HCT116 (cell line): ENCODE measurements around the gene MMP23B. TPM values are rescaled to one million over a fixed set of nuclear protein-coding genes. Genes with fewer than 3 reads are reported as not detected.

Source experiments
- ATAC-seq: fragments of 200-7000 bp; cut with Tn5 transposase; 2 replicates; pipeline ENCODE4 v1.9.1; 2020; ENCODE audit warnings: mild to moderate bottlenecking, moderate library complexity
- BruUV-seq: library from RNA; stranded (reverse); fragments of 400-500 nt; replicated peaks from 2 replicates; lab custom pipeline; 2021; lab: Mats Ljungman, UMichigan
- CTCF ChIA-PET: fragments of 300-600 bp; sonication (Branson Sonifier 250); formaldehyde crosslinking; loops from one replicate; lab custom pipeline; 2021; ENCODE audit warnings: antibody characterized with exemption; lab: Charles Lee
- POLR2A ChIA-PET: fragments of 300-600, 350-600 bp; sonication (Branson Sonifier 250); formaldehyde crosslinking; loops from one replicate; lab custom pipeline; 2021; ENCODE audit warnings: antibody characterized with exemption; lab: Charles Lee
- RAD21 ChIA-PET, 2 experiments: fragments of 300-600 bp; sonication (Branson Sonifier 250); formaldehyde crosslinking; loops; one replicate each; lab custom pipeline; 2023; ENCODE audit warnings: low total read pairs in 2 of 2; ENCODE audit not compliant: uncharacterized antibody in 2 of 2, unreplicated experiment in 2 of 2, low non-redundant PET in 1 of 2; lab: Charles Lee
- DNase-seq: peaks from one replicate; pipeline ENCODE4 v3.0.0-alpha.2; 2010; ENCODE audit warnings: low read depth, low spot score
- H2AFZ ChIP-seq: fragments of 200-600 bp; shearing (Covaris generic), sonication (generic); 2 replicates; pipeline ENCODE4 v1.6.1; 2017; ENCODE audit warnings: low read depth, mixed run types, mixed read lengths, antibody characterized with exemption, low read length; ENCODE audit not compliant: poor library complexity, severe bottlenecking
- H3K27ac ChIP-seq: 2 replicates; pipeline ENCODE4 v1.5.1; 2012; ENCODE audit warnings: low read depth, low read length
- H3K27me3 ChIP-seq: fragments of 200-600 bp; sonication (generic); 2 replicates; pipeline ENCODE4 v1.6.1; 2016; ENCODE audit warnings: mixed run types, low read length, mixed read lengths; ENCODE audit not compliant: insufficient read depth
- H3K36me3 ChIP-seq, 2 experiments: fragments of 200-500 bp in 1 of 2; fragments of 200-600 bp in 1 of 2; sonication (Bioruptor generic) in 1 of 2; sonication (generic) in 1 of 2; 2 replicates each; pipeline versions ENCODE4 v1.5.1 to v1.6.1; 2014 to 2016; ENCODE audit warnings: low read length in 2 of 2, inconsistent platforms in 1 of 2, mixed read lengths in 1 of 2, mixed run types in 1 of 2; ENCODE audit not compliant: insufficient read depth in 2 of 2, control insufficient read depth in 1 of 2
- H3K4me1 ChIP-seq, 2 experiments: fragments of 200-600 bp in 1 of 2; sonication (generic) in 1 of 2; 2 replicates each; pipeline versions ENCODE4 v1.5.1 to v1.6.1; 2012 to 2017; ENCODE audit warnings: low read length in 2 of 2, inconsistent platforms in 1 of 2, mild to moderate bottlenecking in 1 of 2, mixed read lengths in 1 of 2, mixed run types in 1 of 2, moderate library complexity in 1 of 2; ENCODE audit not compliant: insufficient read depth in 2 of 2, control insufficient read depth in 1 of 2
- H3K4me2 ChIP-seq: fragments of 200-600 bp; sonication (generic); 2 replicates; pipeline ENCODE4 v1.6.1; 2017; ENCODE audit warnings: mixed run types, low read length, mixed read lengths
- H3K4me3 ChIP-seq, 2 experiments: fragments of 200-600 bp in 1 of 2; sonication (generic) in 1 of 2; replicated peaks in 1 of 2; 2 replicates each; pipeline ENCODE4 v1.5.1; 2011 to 2016; ENCODE audit warnings: low read length in 2 of 2, control low read depth in 1 of 2, low read depth in 1 of 2, mild to moderate bottlenecking in 1 of 2, mixed read lengths in 1 of 2, mixed run types in 1 of 2
- H3K79me2 ChIP-seq: fragments of 200-600 bp; sonication (generic); 2 replicates; pipeline ENCODE4 v1.6.1; 2017; ENCODE audit warnings: mild to moderate bottlenecking, mixed run types, low read length, moderate library complexity, mixed read lengths; ENCODE audit not compliant: insufficient read depth
- H3K9ac ChIP-seq: fragments of 200-600 bp; sonication (generic); 2 replicates; pipeline ENCODE4 v1.6.1; 2016; ENCODE audit warnings: low read length, mixed read lengths
- H3K9me2 ChIP-seq: fragments of 200-600 bp; sonication (generic), shearing (Covaris generic); 2 replicates; pipeline ENCODE4 v1.6.1; 2017; ENCODE audit warnings: mixed run types, mild to moderate bottlenecking, moderate library complexity; ENCODE audit not compliant: insufficient read depth
- H3K9me3 ChIP-seq, 2 experiments: fragments of 200-500 bp in 1 of 2; fragments of 200-600 bp in 1 of 2; sonication (Bioruptor generic) in 1 of 2; sonication (generic) in 1 of 2; 2 replicates each; pipeline ENCODE4 v1.6.1; 2014 to 2017; ENCODE audit warnings: low read length in 2 of 2, mixed read lengths in 2 of 2, inconsistent platforms in 1 of 2, low read depth in 1 of 2, mild to moderate bottlenecking in 1 of 2, mixed run types in 1 of 2, moderate library complexity in 1 of 2; ENCODE audit not compliant: control insufficient read depth in 1 of 2, insufficient read depth in 1 of 2
- H4K20me1 ChIP-seq: fragments of 200-600 bp; sonication (generic), shearing (Covaris generic); 2 replicates; pipeline ENCODE4 v1.6.1; 2017; ENCODE audit warnings: mixed run types, mild to moderate bottlenecking, moderate library complexity; ENCODE audit not compliant: insufficient read depth
- EGR1 ChIP-seq: IDR thresholded peaks from 2 replicates; pipeline ENCODE4 v1.6.1; 2012; ENCODE audit warnings: low read depth
- EZH2phosphoT487 ChIP-seq: fragments of 200-600 bp; IDR thresholded peaks from 2 replicates; pipeline ENCODE4 v1.6.1; 2018; ENCODE audit warnings: antibody characterized with exemption, borderline replicate concordance
- JUND ChIP-seq: IDR thresholded peaks from 2 replicates; pipeline ENCODE4 v1.6.1; 2012
- RAD21 ChIP-seq: IDR thresholded peaks from 2 replicates; pipeline ENCODE4 v1.6.1; 2012; ENCODE audit warnings: low read depth, mild to moderate bottlenecking
- SP1 ChIP-seq: IDR thresholded peaks from 2 replicates; pipeline ENCODE4 v1.6.1; 2012; ENCODE audit warnings: low read depth
- SRF ChIP-seq: IDR thresholded peaks from 2 replicates; pipeline ENCODE4 v1.6.1; 2012; ENCODE audit warnings: low read depth
- TCF7L2 ChIP-seq: IDR thresholded peaks from 2 replicates; pipeline ENCODE4 v1.7.0; 2011; ENCODE audit warnings: borderline replicate concordance, inconsistent platforms; ENCODE audit not compliant: insufficient read depth, insufficient read length; ENCODE audit errors: extremely low read depth
- YY1 ChIP-seq: IDR thresholded peaks from 2 replicates; pipeline ENCODE4 v1.6.1; 2011; ENCODE audit warnings: low read length, low read depth, moderate library complexity, mild to moderate bottlenecking; ENCODE audit not compliant: insufficient replicate concordance; ENCODE audit errors: extremely low read depth
- ZFX ChIP-seq: fragments of 450-650 bp; IDR thresholded peaks from 2 replicates; pipeline ENCODE4 v1.6.1; 2017
- intact Hi-C: fragments of 100-400 bp; cut with micrococcal nuclease; formaldehyde crosslinking; loops from 2 replicates; pipeline ENCODE4 v1.10.0; 2022
- total RNA-seq: library from RNA; stranded (reverse); gene quantifications from one replicate; pipeline ENCODE4 v1.2.1, GENCODE V29; 2021; ENCODE audit not compliant: unreplicated experiment
- TF ChIP-seq, protein P1 (sequence below): IDR thresholded peaks from 2 replicates; pipeline ENCODE4 v1.6.1; 2012
- TF ChIP-seq, protein P2 (sequence below): IDR thresholded peaks from 2 replicates; pipeline ENCODE4 v1.6.1; 2012; ENCODE audit warnings: low read depth

Gene MMP23B
- total RNA-seq, 1 experiment from 2014 or later = 8.7 TPM

DNA sequence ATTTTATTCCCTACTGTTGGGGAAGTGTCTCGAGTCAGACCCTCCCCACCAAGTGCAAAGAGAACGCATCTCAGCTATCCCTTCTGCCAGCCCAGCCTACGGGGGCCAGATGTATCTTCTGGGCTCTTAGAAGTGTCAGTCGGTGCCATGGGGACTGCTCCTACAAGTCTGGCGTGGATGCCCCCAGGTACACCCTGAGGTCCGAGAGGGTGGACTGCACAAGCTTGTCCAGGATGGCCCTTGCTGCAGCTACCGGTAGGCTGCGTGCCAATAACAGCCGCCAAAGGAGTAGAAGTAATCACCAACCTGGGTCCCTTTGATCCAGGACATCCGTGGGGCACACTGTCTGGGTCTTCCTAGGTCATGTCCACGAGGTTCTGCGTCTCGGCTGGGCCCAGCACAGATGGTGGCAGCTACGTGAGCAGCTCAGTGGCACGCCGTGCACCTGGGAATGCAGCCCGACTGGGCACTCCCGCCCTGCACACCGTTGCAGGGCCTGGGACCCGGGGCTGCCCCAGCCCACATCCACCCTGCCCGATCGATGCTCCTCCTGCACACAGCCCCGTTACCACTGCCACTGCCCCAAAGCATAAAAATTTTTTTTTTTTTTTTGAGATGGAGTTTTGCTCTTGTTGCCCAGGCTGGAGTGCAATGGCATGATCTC, 48.5 kb upstream of the MMP23B start:
- ChIA-PET RAD21 (no interaction called here), POLR2A (no interaction called here), CTCF (no interaction called here)
- Histone ChIP-seq H3K36me3 (no peaks in the 10 kb centered on the region), H3K4me2 (no peak overlapping the region), H3K4me1 (no peaks in the 10 kb centered on the region), H3K4me3 (no peak overlapping the region), H3K9me2 (no peaks in the 10 kb centered on the region), H3K9ac (no peak overlapping the region), H3K27me3 (no peaks in the 10 kb centered on the region), H4K20me1 (no peaks in the 10 kb centered on the region), H2AFZ (no peak overlapping the region), H3K27ac (no peak overlapping the region), H3K79me2 (no peaks in the 10 kb centered on the region), H3K9me3 (no peaks in the 10 kb centered on the region)
- ATAC-seq (no peak), DNase-seq (no peak)
- no peak for TF ChIP-seq JUND
- no peak for TF ChIP-seq TCF7L2
- no peak for TF ChIP-seq YY1
- TF ChIP-seq EGR1 = no peak
- TF ChIP-seq RAD21 = no peak
- TF ChIP-seq, protein P1, sequence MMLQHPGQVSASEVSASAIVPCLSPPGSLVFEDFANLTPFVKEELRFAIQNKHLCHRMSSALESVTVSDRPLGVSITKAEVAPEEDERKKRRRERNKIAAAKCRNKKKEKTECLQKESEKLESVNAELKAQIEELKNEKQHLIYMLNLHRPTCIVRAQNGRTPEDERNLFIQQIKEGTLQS = no peak
- TF ChIP-seq ZFX = no peak
- no peak for TF ChIP-seq SRF
- TF ChIP-seq, protein P2, sequence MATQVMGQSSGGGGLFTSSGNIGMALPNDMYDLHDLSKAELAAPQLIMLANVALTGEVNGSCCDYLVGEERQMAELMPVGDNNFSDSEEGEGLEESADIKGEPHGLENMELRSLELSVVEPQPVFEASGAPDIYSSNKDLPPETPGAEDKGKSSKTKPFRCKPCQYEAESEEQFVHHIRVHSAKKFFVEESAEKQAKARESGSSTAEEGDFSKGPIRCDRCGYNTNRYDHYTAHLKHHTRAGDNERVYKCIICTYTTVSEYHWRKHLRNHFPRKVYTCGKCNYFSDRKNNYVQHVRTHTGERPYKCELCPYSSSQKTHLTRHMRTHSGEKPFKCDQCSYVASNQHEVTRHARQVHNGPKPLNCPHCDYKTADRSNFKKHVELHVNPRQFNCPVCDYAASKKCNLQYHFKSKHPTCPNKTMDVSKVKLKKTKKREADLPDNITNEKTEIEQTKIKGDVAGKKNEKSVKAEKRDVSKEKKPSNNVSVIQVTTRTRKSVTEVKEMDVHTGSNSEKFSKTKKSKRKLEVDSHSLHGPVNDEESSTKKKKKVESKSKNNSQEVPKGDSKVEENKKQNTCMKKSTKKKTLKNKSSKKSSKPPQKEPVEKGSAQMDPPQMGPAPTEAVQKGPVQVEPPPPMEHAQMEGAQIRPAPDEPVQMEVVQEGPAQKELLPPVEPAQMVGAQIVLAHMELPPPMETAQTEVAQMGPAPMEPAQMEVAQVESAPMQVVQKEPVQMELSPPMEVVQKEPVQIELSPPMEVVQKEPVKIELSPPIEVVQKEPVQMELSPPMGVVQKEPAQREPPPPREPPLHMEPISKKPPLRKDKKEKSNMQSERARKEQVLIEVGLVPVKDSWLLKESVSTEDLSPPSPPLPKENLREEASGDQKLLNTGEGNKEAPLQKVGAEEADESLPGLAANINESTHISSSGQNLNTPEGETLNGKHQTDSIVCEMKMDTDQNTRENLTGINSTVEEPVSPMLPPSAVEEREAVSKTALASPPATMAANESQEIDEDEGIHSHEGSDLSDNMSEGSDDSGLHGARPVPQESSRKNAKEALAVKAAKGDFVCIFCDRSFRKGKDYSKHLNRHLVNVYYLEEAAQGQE = no peak
- TF ChIP-seq SP1 = no peak
- no peak for TF ChIP-seq EZH2phosphoT487
- BruUV-seq = no TSS peak
- intact Hi-C loops = no loop called here
